Amniotic stem cell (primary cell): ENCODE results near the gene P2RY4.
"Not testable (repeated sequence)": the region's sequence is repeated elsewhere in the genome, so short reads cannot be mapped to it uniquely, and the experiment has no call there.

Source experiments
- DNase-seq: peaks from one replicate; lab custom pipeline; 2025; lab: John Stamatoyannopoulos, UW

Gene P2RY4

GRCh38 chrX:70243601-70244000 lies 16.4 kb downstream of the P2RY4 start:
- not testable (repeated sequence) for DNase-seq

- DNase-seq, result no peak
Measured at GRCh38 chrX:70241501-70241900, 18.5 kb downstream of the P2RY4 start.

GRCh38 chrX:70240751-70241150 lies 19.3 kb downstream of the P2RY4 start:
- DNase-seq, result no peak

GRCh38 chrX:70234355-70234754 lies 25.6 kb downstream of the P2RY4 start, which contains the start of gene AWAT1:
TSS of gene AWAT1 (plus strand) at chrX:70234655. CDS start at chrX:70234696, 41 bp downstream.
- no peak for DNase-seq

- DNase-seq, result no peak
Measured at GRCh38 chrX:70231666-70232065, 28.3 kb downstream of the P2RY4 start.

- DNase-seq, result no peak
Measured at GRCh38 chrX:70226687-70227086, 33.3 kb downstream of the P2RY4 start.

GRCh38 chrX:70226048-70226447 lies 34.0 kb downstream of the P2RY4 start:
- DNase-seq, result no peak

GRCh38 chrX:70219938-70220764 lies 39.9 kb downstream of the P2RY4 start:
- no peak for DNase-seq

GRCh38 chrX:70209570-70209969 lies 50.4 kb downstream of the P2RY4 start:
- DNase-seq, result not testable (repeated sequence)

GRCh38 chrX:70208479-70208878 lies 51.5 kb downstream of the P2RY4 start:
- DNase-seq, result no peak
